GM10266 (cell line): ENCODE measurements around the gene NTMT1.

ENCODE experiments used
- DNase-seq: peaks from one replicate; pipeline ENCODE4 v3.0.0; 2012; ENCODE audit errors: extremely low spot score
- CTCF ChIP-seq: IDR thresholded peaks from 2 replicates; pipeline ENCODE4 v1.5.1; 2012; ENCODE audit warnings: mild to moderate bottlenecking, low read depth; ENCODE audit not compliant: control insufficient read depth, insufficient read depth; ENCODE audit errors: missing control alignments

Gene NTMT1

GRCh38 chr9:129598089-129598596, 27.8 kb upstream of the NTMT1 start:
- no peak for DNase-seq
- no peak for TF ChIP-seq CTCF

DNA sequence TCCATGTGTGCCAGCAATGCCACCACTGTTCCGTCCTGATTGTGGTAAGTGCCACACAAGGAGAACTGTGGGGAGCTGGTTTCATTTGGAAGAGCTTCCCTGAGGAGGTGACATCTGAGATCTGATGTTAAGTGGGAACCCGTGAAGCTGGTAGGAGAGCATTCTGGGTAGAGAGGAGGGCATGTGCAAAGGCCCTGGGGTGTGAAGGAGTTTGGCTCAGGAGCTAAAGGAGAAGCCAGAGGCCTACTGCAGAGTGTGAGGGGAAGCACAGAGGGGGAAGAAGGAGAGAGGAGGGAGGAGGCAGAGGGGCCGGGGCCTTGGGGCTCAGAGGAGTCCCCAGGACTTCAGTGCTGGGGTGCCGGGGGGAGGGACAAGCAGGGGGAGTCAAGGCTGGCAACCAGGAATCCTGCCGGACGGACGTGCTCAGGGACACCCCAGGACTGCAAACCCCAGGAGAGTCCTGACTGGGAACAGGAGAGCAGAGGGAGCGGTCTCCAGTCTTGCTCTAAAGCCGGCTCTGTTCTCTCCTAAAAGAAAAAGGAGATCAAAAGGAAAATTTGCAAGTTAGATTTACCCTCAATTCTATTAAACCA, 24.8 kb upstream of the NTMT1 start:
- no peak for TF ChIP-seq CTCF
- DNase-seq = no peak

GRCh38 chr9:129602598-129603415, 23.2 kb upstream of the NTMT1 start:
- TF ChIP-seq CTCF = no peak
- no peak for DNase-seq

GRCh38 chr9:129604056-129604765, 21.8 kb upstream of the NTMT1 start:
- no peak for DNase-seq
- no peak for TF ChIP-seq CTCF

GRCh38 chr9:129604766-129605163, 21.2 kb upstream of the NTMT1 start:
- no peak for TF ChIP-seq CTCF
- DNase-seq = no peak

GRCh38 chr9:129606161-129607026, 19.6 kb upstream of the NTMT1 start:
- no peak for TF ChIP-seq CTCF
- no peak for DNase-seq
